T-helper 1 cell treated with Interleukin-12 subunit alpha and Interleukin-12 subunit beta and Interleukin-4 antibody, amounts not matched to agents 30 ng/mL and 1 ng/mL, for 36 hours (primary cell): Measurements from ENCODE around the gene UGT1A10. TPM values are rescaled to one million over a fixed set of nuclear protein-coding genes. Genes with fewer than 3 reads are reported as not detected.

Experiments used
- intact Hi-C: fragments of 100-400 bp; cut with micrococcal nuclease; formaldehyde crosslinking; loops from one replicate; pipeline ENCODE4 v1.15.1; 2024
- total RNA-seq: library from RNA; stranded (reverse); gene quantifications from 2 replicates; pipeline ENCODE4 v1.2.3, GENCODE V29; 2022

UGT1A10 gene
- total RNA-seq, 1 donor from 2014 or later: not detected

DNA sequence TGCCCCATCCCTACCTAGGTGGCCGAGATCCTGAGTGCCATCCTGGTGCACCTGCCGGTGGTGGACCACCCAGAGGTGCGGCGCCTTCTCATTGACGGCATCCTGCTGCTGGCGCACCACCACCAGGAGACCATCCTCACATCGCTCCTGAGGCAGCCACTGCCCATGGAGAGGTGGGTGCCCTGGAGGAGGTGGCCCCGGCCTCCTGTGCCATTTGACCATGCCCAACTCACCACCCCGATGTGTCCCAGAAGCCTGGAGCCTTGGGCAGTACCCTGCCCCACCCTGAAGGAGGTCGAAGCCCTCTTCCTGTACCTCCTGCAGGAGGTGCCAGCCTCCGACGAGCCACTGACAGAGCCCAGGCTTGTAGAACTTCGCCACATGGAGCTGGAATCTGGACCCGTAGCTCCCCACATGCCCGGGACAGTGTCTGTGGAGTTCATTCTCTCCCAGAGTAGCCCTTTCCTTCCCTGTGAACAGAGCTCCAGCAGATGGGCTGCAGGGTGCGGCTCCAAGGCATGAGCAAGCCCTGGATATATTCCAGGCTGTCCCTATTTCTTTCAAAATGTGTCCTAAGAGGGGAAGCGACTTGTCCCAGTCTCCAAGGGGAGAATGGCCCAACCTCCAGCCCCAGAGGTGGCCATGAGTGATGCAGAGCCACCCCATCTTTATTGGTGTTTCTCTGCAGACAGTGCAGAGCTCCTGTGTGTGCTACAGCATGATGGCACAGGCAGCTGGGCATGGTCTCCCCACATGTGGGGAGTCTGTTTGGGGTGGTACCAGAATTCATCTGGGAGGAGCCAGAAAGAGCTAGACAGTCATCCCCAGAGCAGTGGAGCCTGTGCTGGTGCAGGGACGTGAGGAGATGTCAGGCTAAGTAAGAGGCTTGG lies 183.9 kb downstream of the UGT1A10 start:
- intact Hi-C loops: no loop called here

DNA sequence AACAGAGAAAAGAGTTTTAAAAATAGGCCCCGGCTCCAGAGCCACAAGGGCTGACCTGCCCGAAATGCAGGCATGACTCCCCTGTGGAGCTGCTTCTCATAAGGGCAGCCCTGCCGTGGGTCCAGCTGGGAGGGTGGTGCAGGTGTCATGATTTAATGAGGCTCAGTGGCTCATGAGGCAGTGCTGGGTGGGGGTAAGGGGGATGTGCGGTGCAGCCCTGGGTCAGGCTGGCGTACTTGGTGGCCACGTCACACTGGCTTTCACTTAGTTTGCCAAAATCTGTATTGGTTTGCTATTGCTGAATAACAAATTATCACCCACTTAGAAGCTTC lies 184.5 kb downstream of the UGT1A10 start:
- intact Hi-C loops: no loop called here

DNA sequence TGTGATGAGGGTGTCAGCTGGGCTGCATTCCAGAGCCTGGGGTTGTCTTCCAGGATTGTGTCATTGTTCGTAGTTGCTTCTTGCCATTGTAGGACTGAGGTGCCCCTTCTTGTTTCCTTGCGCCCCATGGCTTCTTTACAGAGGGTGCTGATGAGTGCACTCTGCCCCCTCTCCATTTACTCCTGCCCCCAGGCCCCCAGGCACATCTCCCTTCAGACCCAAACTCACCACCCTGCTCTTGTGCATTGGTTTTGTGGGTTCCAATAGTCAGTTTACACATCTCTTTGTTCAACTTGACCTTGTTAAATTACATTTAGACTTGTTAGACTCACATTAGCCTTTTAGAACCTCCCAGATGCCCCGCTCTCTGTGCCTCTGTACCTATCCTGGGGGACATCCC lies 184.9 kb downstream of the UGT1A10 start:
- intact Hi-C loops: no loop called here

DNA sequence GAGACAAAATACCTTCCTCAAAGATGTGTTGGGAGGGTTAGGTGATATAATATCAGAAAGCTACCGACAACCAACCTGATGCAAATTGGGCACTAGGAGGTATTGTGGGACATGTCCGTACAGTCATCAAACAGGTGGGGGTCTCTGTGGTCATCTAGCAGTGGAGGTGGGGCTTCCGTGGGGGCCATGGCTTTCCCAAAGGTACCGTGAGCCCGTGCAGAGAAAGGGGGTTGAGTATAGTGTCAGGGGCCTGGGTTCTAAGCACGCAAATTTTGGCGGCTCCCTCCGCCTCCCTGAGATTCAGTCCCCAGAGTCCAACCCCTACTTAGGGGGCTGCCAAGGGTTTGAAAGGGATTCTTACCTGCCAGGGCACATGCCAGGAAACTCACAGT lies 185.5 kb downstream of the UGT1A10 start:
- intact Hi-C loops: no loop called here

DNA sequence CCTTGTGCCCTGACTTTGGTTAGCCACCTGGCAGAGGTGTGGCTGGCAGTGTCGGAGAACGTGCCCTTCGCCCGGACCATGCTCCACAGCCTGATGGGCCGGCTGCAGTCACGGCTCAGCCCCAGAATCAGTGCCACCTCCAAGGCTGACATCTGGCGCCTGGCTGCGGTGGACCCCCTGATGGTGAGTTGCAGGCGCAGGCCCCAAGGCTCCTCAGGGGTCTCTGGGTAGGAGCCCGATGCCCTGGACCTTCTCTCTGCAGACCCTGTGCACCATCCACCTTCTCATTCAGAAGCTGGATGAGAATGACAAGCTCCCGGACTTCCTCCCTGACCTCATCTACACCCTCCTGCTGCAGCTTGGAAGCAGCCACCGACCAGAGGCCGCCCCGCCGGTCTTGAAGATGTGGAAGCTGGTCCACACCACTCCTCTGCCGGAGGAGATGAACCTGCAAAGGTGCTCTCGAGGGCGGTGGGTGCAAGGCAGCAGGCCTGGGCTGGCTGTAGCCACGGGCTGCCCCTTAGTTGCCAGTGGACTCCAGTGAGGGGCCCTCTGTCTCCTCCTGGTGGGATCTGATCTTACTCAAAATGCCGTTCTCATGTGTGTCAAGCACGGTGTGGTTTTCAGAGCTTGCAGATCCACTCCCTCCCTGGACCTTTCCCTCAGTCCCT lies 186.0 kb downstream of the UGT1A10 start:
- intact Hi-C loops: no loop called here

Other genes starting within 250 kb of the UGT1A10 start
- gene USP40, start 69.7 kb upstream of the UGT1A10 start, total RNA-seq: 10.3 and 11.0 TPM in 2 replicates
- not detected in 2 replicates for gene UGT1A8, start 18.8 kb upstream of the UGT1A10 start, total RNA-seq
- gene UGT1A9, start 35.5 kb downstream of the UGT1A10 start, total RNA-seq: not detected in 2 replicates
- not detected in 2 replicates for gene UGT1A7, start 45.5 kb downstream of the UGT1A10 start, total RNA-seq
- not detected in 2 replicates for gene UGT1A6, start 56.4 kb downstream of the UGT1A10 start, total RNA-seq
- not detected in 2 replicates for gene UGT1A5, start 76.5 kb downstream of the UGT1A10 start, total RNA-seq
- not detected in 2 replicates for gene UGT1A4, start 82.3 kb downstream of the UGT1A10 start, total RNA-seq
- gene UGT1A3, start 92.6 kb downstream of the UGT1A10 start, total RNA-seq: not detected in 2 replicates
- gene UGT1A1, start 123.8 kb downstream of the UGT1A10 start, total RNA-seq: not detected in 2 replicates
- gene MROH2A, start 141.9 kb downstream of the UGT1A10 start, total RNA-seq: not detected in 2 replicates
- gene HJURP, start 218.1 kb downstream of the UGT1A10 start, total RNA-seq: 50.8 and 55.8 TPM in 2 replicates